ENCODE measurements around the gene SYCP2L.

- no peak for TF ChIP-seq POLR2AphosphoS5 (IDR thresholded peaks at IDR 0.05; ENCODE audit: low read depth, low read length)
- no peak for TF ChIP-seq TAF1 (IDR thresholded peaks at IDR 0.05; ENCODE audit: borderline replicate concordance, insufficient read depth, low read length)
- no peak for TF ChIP-seq FOXP2 (optimal IDR thresholded peaks at IDR 0.05; ENCODE audit: borderline replicate concordance, extremely low read depth, extremely low read length, insufficient read depth)
These were observed 69.9 kb downstream of the SYCP2L start for GRCh38 chr6:10956776-10957175.

Measured in PFSK-1 (cell line).